PFSK-1 (cell line): Measurements from ENCODE around the gene GAS5.

Source experiments
- FOXP2 ChIP-seq: optimal IDR thresholded peaks from 2 replicates; pipeline ENCODE3; 2011; ENCODE audit warnings: borderline replicate concordance, control low read depth, inconsistent platforms; ENCODE audit not compliant: insufficient read depth; ENCODE audit errors: extremely low read length, extremely low read depth
- POLR2AphosphoS5 ChIP-seq: IDR thresholded peaks from 2 replicates; pipeline ENCODE4 v1.6.1; 2012; ENCODE audit warnings: low read depth, mild to moderate bottlenecking, control low read depth, low read length, moderate library complexity
- SIN3A ChIP-seq: IDR thresholded peaks from 2 replicates; pipeline ENCODE4 v1.6.1; 2012; ENCODE audit warnings: mild to moderate bottlenecking, low read length, moderate library complexity, borderline replicate concordance; ENCODE audit not compliant: insufficient read depth
- TAF1 ChIP-seq: IDR thresholded peaks from 2 replicates; pipeline ENCODE4 v1.6.1; 2012; ENCODE audit warnings: low read length, control low read depth, borderline replicate concordance; ENCODE audit not compliant: insufficient read depth
- TF ChIP-seq, protein P1 (sequence below), 2 experiments: IDR thresholded peaks; 2 replicates each; pipeline versions ENCODE4 v1.6.1 to v1.8.0; 2011 to 2012; ENCODE audit warnings: low read depth in 2 of 2, low read length in 2 of 2, control low read depth in 1 of 2, inconsistent platforms in 1 of 2, mild to moderate bottlenecking in 1 of 2, moderate library complexity in 1 of 2; ENCODE audit not compliant: insufficient read depth in 1 of 2

GAS5 gene

GRCh38 chr1:173886746-173887611 lies 19.2 kb upstream of the GAS5 start:
- TF ChIP-seq, protein P1, sequence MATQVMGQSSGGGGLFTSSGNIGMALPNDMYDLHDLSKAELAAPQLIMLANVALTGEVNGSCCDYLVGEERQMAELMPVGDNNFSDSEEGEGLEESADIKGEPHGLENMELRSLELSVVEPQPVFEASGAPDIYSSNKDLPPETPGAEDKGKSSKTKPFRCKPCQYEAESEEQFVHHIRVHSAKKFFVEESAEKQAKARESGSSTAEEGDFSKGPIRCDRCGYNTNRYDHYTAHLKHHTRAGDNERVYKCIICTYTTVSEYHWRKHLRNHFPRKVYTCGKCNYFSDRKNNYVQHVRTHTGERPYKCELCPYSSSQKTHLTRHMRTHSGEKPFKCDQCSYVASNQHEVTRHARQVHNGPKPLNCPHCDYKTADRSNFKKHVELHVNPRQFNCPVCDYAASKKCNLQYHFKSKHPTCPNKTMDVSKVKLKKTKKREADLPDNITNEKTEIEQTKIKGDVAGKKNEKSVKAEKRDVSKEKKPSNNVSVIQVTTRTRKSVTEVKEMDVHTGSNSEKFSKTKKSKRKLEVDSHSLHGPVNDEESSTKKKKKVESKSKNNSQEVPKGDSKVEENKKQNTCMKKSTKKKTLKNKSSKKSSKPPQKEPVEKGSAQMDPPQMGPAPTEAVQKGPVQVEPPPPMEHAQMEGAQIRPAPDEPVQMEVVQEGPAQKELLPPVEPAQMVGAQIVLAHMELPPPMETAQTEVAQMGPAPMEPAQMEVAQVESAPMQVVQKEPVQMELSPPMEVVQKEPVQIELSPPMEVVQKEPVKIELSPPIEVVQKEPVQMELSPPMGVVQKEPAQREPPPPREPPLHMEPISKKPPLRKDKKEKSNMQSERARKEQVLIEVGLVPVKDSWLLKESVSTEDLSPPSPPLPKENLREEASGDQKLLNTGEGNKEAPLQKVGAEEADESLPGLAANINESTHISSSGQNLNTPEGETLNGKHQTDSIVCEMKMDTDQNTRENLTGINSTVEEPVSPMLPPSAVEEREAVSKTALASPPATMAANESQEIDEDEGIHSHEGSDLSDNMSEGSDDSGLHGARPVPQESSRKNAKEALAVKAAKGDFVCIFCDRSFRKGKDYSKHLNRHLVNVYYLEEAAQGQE (IDR thresholded peaks at IDR 0.05; ENCODE audit: insufficient read depth in 1 of 2, low read depth in 2 of 2, low read length in 2 of 2), result no peak
- TF ChIP-seq FOXP2, result no peak
- TF ChIP-seq TAF1, result no peak
- TF ChIP-seq POLR2AphosphoS5, result no peak
- TF ChIP-seq SIN3A, result no peak

DNA sequence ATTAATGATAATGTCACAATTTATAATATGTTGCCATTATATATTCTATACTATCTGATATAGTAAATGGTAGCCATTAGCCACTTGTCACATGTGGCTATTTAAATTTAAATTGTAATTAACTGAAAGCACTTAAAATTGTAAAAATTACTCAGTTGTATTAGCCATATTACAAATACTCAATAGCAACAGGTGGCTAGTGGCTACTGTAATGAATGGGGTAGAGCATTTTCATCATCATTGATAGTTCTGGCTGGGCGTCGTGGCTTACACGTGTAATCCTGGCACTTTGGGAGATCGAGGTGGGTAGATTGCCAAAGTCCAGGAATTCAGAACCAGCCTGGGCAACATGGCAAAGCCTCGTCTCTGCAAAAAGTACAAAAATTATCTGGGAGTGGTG lies 16.9 kb upstream of the GAS5 start:
- TF ChIP-seq SIN3A (no peak), TAF1 (no peak), FOXP2 (no peak), POLR2AphosphoS5 (no peak)
- TF ChIP-seq, protein P1 (IDR thresholded peaks at IDR 0.05; ENCODE audit: insufficient read depth in 1 of 2, low read depth in 2 of 2, low read length in 2 of 2), result no peak

GRCh38 chr1:173878251-173878650 lies 10.5 kb upstream of the GAS5 start:
- TF ChIP-seq POLR2AphosphoS5 (no peak), TAF1 (no peak), SIN3A (no peak), FOXP2 (no peak)
- TF ChIP-seq, protein P1 (IDR thresholded peaks at IDR 0.05; ENCODE audit: insufficient read depth in 1 of 2, low read depth in 2 of 2, low read length in 2 of 2), result no peak

DNA sequence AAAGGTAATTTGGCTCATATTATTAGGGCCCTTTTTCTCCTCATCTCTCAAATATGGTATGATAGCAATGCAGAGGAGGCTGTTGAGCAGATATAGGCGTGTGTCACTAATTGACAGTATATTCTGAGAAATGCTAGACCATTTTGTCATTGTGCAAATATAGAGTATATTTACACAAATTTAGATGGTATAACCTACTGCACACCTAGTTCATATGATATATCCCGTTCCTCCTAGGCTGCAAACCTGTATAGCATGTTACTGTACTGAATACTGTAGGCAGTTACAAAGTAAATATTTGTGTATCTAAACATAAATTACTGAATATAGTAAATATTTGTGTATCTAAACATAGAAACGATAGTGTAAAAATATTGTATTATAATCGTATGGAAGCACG lies 8.9 kb upstream of the GAS5 start:
- TF ChIP-seq SIN3A (no peak), TAF1 (no peak)

GRCh38 chr1:173871500-173871899 lies 3.7 kb upstream of the GAS5 start:
- TF ChIP-seq SIN3A (no peak), FOXP2 (no peak), TAF1 (no peak), POLR2AphosphoS5 (no peak)
- TF ChIP-seq, protein P1 (IDR thresholded peaks at IDR 0.05; ENCODE audit: insufficient read depth in 1 of 2, low read depth in 2 of 2, low read length in 2 of 2), result no peak
